CD4-positive, alpha-beta T cell treated with Interleukin-17A for 1 hour (primary cell): ENCODE measurements around the gene PRR20B.
"Not testable (repeated sequence)": the region's sequence is repeated elsewhere in the genome, so short reads cannot be mapped to it uniquely, and the experiment has no call there.

Experiments
- DNase-seq: peaks from one replicate; pipeline ENCODE4 v3.0.0-alpha.2; 2020

PRR20B gene

GRCh38 chr13:57147188-57147587, at the start of gene PRR20B:
Gene PRR20B, plus strand, starts transcription at chr13:57147488. Its CDS starts 387 bp downstream, at chr13:57147875.
- DNase-seq: not testable (repeated sequence)

GRCh38 chr13:57114945-57115344, 32.3 kb upstream of the PRR20B start:
- DNase-seq: no peak

- DNase-seq: no peak
Measured at GRCh38 chr13:57123681-57124080, 23.6 kb upstream of the PRR20B start.

- no peak for DNase-seq
Measured at GRCh38 chr13:57128909-57129308, 18.4 kb upstream of the PRR20B start.

- no peak for DNase-seq
Measured at GRCh38 chr13:57136093-57136492, 11.2 kb upstream of the PRR20B start.

- DNase-seq: no peak
Measured at GRCh38 chr13:57137585-57137984, 9.7 kb upstream of the PRR20B start.

GRCh38 chr13:57138988-57139387, 8.3 kb upstream of the PRR20B start:
- DNase-seq: no peak

GRCh38 chr13:57139781-57140180, 7.5 kb upstream of the PRR20B start:
- DNase-seq: not testable (repeated sequence)

GRCh38 chr13:57140235-57140968, 6.9 kb upstream of the PRR20B start, which contains the start of gene PRR20A:
Gene PRR20A, plus strand, starts transcription at chr13:57140918. Its CDS starts 387 bp downstream, at chr13:57141305.
- DNase-seq: not testable (repeated sequence)

- not testable (repeated sequence) for DNase-seq
Measured at GRCh38 chr13:57148106-57148505, 818 bp downstream of the PRR20B start.

- DNase-seq: not testable (repeated sequence)
Measured at GRCh38 chr13:57153761-57154160, 6.5 kb downstream of the PRR20B start, which contains the start of gene PRR20C. Gene PRR20C, plus strand, starts transcription at chr13:57154061. Its CDS starts 387 bp downstream, at chr13:57154448.

GRCh38 chr13:57160332-57160731, 13.0 kb downstream of the PRR20B start, which contains the start of gene PRR20D:
Gene PRR20D, plus strand, starts transcription at chr13:57160632. Its CDS starts 387 bp downstream, at chr13:57161019.
- not testable (repeated sequence) for DNase-seq

GRCh38 chr13:57166897-57167296, 19.6 kb downstream of the PRR20B start, which contains the start of gene PRR20E:
Gene PRR20E, plus strand, starts transcription at chr13:57167197. Its CDS starts 387 bp downstream, at chr13:57167584.
- not testable (repeated sequence) for DNase-seq

- DNase-seq: no peak
Measured at GRCh38 chr13:57191667-57192066, 44.4 kb downstream of the PRR20B start.
